ENCODE measurements around the gene LRP6. TPM values are rescaled to one million over a fixed set of nuclear protein-coding genes. Genes with fewer than 3 reads are reported as not detected.
A peak's percentile ranks its signal among the peaks of the same experiment; 100 is the strongest.

LRP6 gene
- total and polyA plus RNA-seq, 2 of the 8 experiments (the other 6 are each of a cell fraction or from before 2014, with no cell fraction given) = 53.6 to 73.2 TPM

DNA sequence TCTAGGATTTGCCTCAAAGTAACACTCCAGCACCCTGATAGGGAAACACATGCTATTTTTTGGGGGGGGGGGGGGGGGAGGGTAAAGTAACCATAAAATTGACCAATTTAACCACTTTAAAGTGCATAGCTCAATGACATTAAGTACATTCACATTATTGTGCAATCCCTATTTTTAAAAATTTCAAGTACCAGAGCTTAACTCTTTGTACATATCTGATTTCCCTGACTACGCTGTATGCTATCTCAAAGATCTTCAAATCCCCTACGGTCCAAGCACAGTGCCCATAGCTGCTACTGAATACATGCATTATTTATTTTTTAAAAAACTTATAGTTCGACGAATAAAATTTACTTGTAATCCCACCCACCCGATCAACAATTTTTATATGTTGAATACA is 133.1 kb downstream of the LRP6 start:
- WGBS, 2 experiments (ENCODE audit: extremely low coverage in 1 of 2, insufficient coverage in 1 of 2, insufficient read length in 1 of 2, insufficient replicate concordance in 2 of 2, low coverage in 1 of 2, low lambda C conversion rate in 2 of 2, missing lambda C conversion rate in 1 of 2) = 84% methylated on average over 5 of the region's 5 CpGs; no CpG with 5 or more reads in 1 of the 2 experiments
- Histone ChIP-seq H3K27me3 (replicated peaks in 1 of 4; ENCODE audit: control insufficient read depth in 3 of 4, extremely low read depth in 1 of 4, insufficient read depth in 3 of 4, low read length in 3 of 4) (no peaks in the 10 kb centered on the region), H2BK120ac (replicated peaks; ENCODE audit: low read depth, low read length) (no peak overlapping the region), H3K4me3 (ENCODE audit: extremely low read depth in 1 of 4, insufficient read depth in 2 of 4, low read depth in 3 of 4, low read length in 4 of 4) (no peak overlapping the region), H3K4ac (replicated peaks; ENCODE audit: insufficient read length, low read depth, low read length) (no peak overlapping the region), H3K4me2 (ENCODE audit: insufficient read depth in 1 of 2, low read depth in 2 of 2, low read length in 2 of 2) (no peak overlapping the region), H3K18ac (ENCODE audit: extremely low read depth, low read length) (no peak overlapping the region), H2AK5ac (ENCODE audit: low read depth, low read length) (no peak overlapping the region), H3K27ac (ENCODE audit: low read depth, low read length) (no peak overlapping the region), H2BK12ac (ENCODE audit: low read depth, low read length) (no peak overlapping the region), H3K36me3 (ENCODE audit: control insufficient read depth in 2 of 4, insufficient read depth in 4 of 4, low read length in 3 of 4) (peaks cover 2 to 36% (median 18%) of the 10 kb centered on the region in 4 experiments; a peak in 6 of 8 replicates), H2BK20ac (ENCODE audit: low read length) (no peak overlapping the region), H4K91ac (replicated peaks; ENCODE audit: insufficient read length, low read length) (no peak overlapping the region), H4K5ac (ENCODE audit: insufficient read length, low read depth, low read length) (no peak overlapping the region), H3K4me1 (replicated peaks in 1 of 4; ENCODE audit: control insufficient read depth in 3 of 4, insufficient read depth in 4 of 4, low read length in 3 of 4) (no peaks in the 10 kb centered on the region), H3K56ac (replicated peaks; ENCODE audit: insufficient read length, low read depth, low read length) (no peak overlapping the region), H3K79me1 (ENCODE audit: low read depth, low read length) (no peaks in the 10 kb centered on the region), H3K9me3 (ENCODE audit: insufficient read depth in 2 of 2, low read depth in 1 of 2, low read length in 1 of 2) (no peaks in the 10 kb centered on the region), H3K23me2 (ENCODE audit: low read depth, low read length) (no peaks in the 10 kb centered on the region), H3K79me2 (ENCODE audit: control insufficient read depth in 1 of 2, insufficient read depth in 2 of 2, low read length in 2 of 2) (no peaks in the 10 kb centered on the region), H4K8ac (ENCODE audit: extremely low read depth, insufficient read depth, low read length) (no peak overlapping the region), H4K20me1 (replicated peaks in 1 of 2; ENCODE audit: control insufficient read depth in 1 of 2, insufficient read depth in 2 of 2, low read length in 2 of 2) (no peaks in the 10 kb centered on the region), H2AFZ (ENCODE audit: low read length) (no peak overlapping the region), H3K14ac (ENCODE audit: insufficient read length) (no peak overlapping the region), H2BK5ac (ENCODE audit: low read depth, low read length) (no peak overlapping the region), H3K9ac (replicated peaks in 1 of 4; ENCODE audit: extremely low read depth in 1 of 4, low read depth in 3 of 4, low read length in 3 of 4) (no peak overlapping the region), H2BK15ac (ENCODE audit: low read length) (no peak overlapping the region), H3K23ac (ENCODE audit: insufficient read length) (no peak overlapping the region)
- DNase-seq (ENCODE audit: low read depth in 1 of 2, low spot score in 2 of 2) (no peak), FAIRE-seq (no peak)
- CTCF ChIA-PET (ENCODE audit: partially characterized antibody) = interaction anchor here (1.1 kb wide), 1 partner anchor 91 kb away, joined by 3 read pairs; no protein-coding TSS in a partner anchor
- POLR2A ChIA-PET (ENCODE audit: partially characterized antibody) = no interaction called here
- TF ChIP-seq CEBPB (IDR thresholded peaks at IDR 0.05; ENCODE audit: low read depth, low read length) (peak; percentile 33; the same call in 1 of the 2 replicates), TCF12 (IDR thresholded peaks at IDR 0.05; ENCODE audit: low read depth, low read length) (no peak)

Data from H1 (cell line).